ENCODE measurements around the gene C2CD3.

C2CD3 gene
- 47.1 to 53.5 reads per million in 2 donors for total RNA-seq

GRCh38 chr11:74170694-74171629 lies at the start of gene C2CD3, which contains the start of gene PPME1:
Gene C2CD3, minus strand, starts transcription at chr11:74171002. Its CDS starts 210 bp downstream, at chr11:74170792.
Gene PPME1, plus strand, starts transcription at chr11:74171289. Its CDS starts 133 bp downstream, at chr11:74171422.
- DNase-seq = peak; percentile 91

DNA sequence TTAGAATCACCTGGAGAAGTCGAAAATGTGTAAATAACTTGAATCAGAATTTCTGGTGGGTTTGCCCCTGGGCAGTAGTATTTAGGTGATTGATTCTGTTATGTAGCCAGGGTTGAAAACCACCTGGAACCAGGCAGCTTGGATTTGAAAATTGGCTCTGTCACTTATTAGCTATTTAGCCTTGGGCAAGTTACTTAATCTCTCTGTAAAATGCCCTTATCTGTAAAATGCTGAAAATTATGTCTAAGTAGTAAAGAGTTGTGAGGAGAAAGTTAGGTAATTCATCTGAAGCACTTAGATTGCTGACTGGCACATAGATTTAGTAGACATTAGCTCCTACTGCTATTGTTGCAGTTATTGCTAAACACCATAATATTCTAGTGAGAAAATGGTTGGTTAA lies 49.6 kb upstream of the C2CD3 start:
- DNase-seq = no peak

- no peak for DNase-seq
Observed at GRCh38 chr11:74212533-74212932, 41.7 kb upstream of the C2CD3 start.

DNA sequence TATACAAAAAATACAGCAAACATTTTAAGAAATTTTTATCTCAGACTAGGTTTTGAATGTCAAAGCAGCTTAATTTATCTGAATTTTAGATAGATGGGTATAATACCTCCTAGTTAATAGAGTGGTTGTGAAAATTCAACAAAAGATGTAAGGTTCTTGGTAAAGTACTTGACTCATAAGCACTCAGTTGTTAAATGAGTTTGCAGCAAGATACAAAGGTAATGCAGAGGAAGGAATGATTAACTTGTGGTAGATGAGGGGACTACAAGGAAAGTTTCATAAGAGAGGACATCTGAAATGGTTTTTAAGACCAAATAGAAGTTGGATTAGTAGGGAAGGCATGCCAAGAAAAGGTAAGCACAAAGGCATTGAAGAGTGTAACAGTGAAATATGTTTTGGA lies 37.7 kb upstream of the C2CD3 start:
- no peak for DNase-seq

DNA sequence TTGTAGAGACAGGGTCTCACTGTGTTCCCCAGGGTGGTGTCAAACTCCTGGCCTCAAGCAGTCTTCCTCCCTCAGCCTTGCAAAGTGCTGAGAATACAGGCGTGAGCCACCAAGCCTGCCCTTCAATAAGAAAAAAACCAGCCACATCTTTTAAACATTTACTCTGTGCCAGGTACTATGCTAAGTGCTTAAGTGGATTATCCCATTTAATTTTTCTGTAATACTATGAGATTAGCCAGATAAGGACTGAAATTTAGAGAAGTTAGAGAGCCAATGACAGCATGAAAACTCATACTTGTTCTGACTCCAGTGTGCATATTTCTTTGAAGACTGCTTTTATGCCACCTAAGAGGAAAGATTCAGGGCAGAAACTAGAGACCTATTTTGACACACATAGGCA lies 35.9 kb upstream of the C2CD3 start:
- no peak for DNase-seq

- DNase-seq = no peak
Observed at GRCh38 chr11:74205181-74205580, 34.4 kb upstream of the C2CD3 start.

DNA sequence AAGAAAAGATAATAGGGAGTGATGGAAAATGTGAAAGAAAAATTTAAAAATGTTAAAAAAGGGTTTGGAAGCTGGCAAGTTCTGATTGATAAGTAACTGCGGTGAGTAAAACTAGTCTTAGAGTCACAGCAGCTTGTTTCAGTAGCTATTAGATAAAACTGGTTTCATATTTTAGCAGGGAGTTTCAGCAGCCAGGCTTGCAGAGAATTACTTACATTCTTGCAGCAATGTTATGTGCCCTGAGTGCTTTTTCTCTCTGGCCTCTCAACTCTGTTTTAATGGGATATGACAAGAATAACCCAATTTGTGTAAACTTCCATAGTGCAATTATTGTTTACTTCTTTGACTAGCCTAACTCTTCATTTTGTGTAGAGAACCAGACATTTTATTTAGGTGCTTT lies 33.9 kb upstream of the C2CD3 start:
- DNase-seq = no peak

DNA sequence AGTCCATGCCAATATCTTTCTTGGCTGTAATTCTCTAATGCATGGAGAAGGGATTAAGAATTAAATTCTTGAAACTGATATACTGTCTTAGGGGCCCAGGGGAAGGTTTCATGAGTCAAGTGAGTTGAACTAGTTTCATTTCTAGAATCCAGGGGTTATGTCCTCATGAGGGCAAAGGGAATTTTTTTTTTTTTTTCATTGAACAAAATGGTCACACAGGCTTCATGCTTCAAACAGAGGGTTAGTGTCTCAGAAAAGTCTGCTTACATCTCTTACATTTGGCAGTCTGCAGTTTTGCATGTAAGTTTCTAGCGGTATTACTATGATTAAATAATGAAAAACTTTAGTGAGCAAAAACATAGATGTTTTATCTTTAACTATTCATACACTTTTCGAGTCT lies 33.2 kb upstream of the C2CD3 start:
- DNase-seq = no peak

GRCh38 chr11:74196781-74197486 lies 26.1 kb upstream of the C2CD3 start:
- DNase-seq = no peak

DNA sequence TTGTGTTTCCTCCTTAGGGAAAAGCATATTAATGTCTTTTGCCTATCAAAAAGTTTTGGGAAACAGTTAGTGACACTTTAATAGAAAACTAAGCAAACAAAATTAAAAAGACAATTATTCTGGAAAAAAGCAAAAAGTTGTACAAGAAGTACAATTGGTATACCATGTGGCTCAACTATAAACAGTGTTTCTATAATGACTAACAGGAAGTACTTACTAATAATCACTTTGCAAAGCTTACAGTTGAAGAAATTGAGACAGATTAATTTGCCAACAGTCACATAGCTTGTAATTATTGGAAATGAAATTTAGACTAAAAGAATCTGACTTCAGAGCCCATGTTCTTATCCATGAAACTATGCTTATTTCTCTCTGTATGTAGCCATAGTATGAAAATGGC lies 25.0 kb upstream of the C2CD3 start:
- no peak for DNase-seq

GRCh38 chr11:74185695-74186094 lies 14.9 kb upstream of the C2CD3 start:
- DNase-seq = no peak

GRCh38 chr11:74185285-74185684 lies 14.5 kb upstream of the C2CD3 start:
- no peak for DNase-seq

- no peak for DNase-seq
Observed at GRCh38 chr11:74182635-74183034, 11.8 kb upstream of the C2CD3 start.

DNA sequence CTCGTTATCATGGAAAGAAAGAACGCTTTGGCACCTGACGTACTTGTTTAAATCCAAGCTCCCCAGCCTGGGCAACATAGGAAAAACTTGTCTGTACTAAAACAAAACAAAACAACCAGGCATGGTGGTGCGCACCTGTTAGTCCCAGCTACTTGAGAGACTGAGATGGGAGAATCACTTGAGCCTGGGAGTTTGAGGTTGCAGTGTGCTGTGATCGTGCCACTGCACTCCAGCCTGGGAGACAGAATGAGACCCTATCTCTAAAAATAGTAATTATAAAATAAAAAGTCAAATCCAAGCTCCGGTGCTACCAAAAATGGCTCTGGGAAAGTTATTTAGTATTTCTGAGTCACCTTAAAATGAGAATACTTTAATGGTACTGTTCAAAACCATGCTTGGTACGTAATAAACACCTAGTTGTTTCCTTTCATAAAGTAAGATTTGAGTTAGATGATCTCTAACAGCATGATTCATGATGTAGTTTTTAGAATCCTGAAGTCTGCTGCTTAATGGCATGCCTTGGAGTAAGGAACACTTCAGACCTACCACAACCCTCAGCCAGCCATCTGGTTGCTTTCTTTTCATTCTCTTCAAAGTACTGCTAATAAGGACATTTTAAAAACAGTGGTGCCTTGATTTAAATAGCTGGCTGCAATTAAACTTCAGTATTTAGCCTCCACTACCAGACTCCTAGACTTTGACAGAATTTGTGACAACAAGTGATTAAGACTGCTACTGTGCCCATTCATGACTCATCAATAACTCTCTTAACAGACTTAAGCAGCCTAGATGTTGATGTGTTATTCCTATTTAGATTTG lies 8.6 kb upstream of the C2CD3 start:
- DNase-seq = no peak

GRCh38 chr11:74175920-74176319 lies 5.1 kb upstream of the C2CD3 start:
- no peak for DNase-seq

- no peak for DNase-seq
Observed at GRCh38 chr11:74171997-74172396, 1.2 kb upstream of the C2CD3 start.

DNA sequence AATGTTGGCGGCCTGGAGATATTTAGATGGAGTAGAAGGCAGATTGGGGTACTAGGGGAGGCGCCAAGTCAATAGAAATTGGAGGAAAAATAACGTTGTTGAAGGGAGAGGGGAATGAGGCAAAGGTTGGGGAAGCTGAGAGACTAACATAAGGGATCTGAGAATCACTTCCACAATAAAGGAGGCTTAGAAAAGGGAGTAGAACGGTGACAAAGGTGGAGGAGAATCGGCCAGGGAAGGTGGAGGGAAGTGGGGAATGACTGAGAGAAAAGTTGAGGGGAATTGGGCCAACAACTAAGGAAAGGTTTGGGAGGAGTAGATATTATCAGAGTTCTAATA lies 797 bp upstream of the C2CD3 start:
- DNase-seq = no peak

DNA sequence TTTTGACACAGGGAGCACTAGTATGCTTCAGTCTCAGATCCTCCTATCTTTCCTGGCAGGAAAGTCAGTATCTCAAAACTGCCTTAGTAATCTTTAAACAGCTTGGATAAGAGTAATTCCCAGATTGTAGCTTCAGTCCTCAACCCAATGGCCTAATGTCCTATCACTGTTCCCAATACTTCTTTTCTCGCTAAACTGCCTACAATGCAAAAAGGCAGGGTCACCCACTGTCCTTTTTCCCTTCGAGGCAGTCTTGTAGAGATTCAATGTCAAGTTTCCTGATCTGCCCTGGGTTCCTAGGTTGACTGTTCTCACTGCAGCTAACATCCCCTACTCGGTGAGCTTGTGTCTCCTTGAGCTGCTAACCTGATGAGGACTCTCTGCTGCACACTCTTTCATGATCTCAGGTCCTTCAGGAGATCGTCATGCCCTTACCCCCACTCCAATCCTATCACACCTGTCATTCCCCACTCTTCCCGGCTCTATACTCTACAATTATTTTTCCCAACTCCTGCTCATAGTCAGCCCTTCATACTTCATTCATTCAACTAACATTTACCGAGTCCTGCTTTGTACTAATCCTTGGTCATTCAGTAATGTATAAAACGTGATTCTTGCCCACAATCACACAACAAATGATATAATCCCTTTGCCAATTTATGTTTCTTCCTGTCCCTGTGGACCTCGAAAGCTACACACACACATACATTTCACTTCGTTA lies 904 bp downstream of the C2CD3 start:
- no peak for DNase-seq

- DNase-seq = no peak
Observed at GRCh38 chr11:74168838-74169237, 2.0 kb downstream of the C2CD3 start.

DNA sequence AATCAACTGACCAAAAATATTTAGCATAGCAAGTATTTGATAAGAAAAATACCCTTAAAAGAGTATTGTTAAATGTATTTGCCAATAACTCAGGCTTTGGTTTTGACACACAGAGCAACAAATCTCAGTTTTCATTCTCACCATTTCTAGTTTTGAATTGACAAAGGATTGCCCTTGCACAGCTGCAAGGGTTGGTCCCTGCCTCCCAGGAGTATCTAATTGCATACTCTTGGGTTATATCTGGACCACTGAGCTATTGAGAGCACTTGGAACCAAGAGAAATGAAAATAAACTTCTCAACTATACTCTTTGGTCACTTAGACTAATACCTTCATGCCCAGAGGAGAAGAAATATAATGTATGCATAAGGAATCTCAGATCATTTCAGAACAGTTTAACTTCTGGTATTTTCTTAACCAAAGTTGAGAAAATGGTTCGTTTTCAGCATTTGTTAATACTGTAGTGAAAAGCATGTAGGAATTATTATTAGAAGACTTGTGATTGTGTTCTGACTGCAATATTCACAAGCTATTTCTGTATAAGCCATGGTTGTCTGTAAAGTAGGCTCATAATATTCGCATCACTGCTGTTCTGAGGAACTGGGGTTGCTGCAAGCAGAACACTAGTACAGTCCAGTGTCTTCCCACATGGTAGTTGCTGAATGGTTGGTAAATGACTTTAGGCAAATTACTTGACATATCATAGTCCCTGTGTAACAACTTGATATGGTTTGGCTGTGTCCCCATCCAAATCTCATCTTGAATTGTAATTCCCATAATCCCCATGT lies 7.9 kb downstream of the C2CD3 start:
- DNase-seq = no peak

- no peak for DNase-seq
Observed at GRCh38 chr11:74159642-74160041, 11.2 kb downstream of the C2CD3 start.

DNA sequence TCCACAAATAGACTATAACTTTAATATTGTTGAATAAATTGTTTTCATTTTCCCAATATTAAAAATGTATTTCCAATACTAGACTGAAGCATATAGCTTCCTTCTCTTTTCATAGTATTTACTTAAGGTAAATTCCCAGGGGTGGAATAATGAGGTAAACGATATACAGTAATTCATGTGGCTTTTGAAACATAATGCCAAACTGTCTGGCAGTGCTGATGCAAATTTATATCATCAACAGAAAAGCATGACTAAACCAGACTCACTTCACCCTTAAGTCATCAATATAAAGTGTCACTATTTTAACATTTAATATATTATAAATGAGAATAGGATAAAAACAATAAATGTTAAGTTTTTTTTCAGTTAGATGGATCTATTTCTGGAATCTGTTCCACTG lies 13.6 kb downstream of the C2CD3 start:
- DNase-seq = no peak

Data from T-helper 9 cell (primary cell).